GM19455 (cell line): ENCODE data around the gene RNF157.

Experiments used
- ATAC-seq: cut with Tn5 transposase; IDR thresholded peaks from one replicate; pipeline ENCODE4 v1.9.1; 2021; ENCODE audit not compliant: unreplicated experiment

Gene RNF157

DNA sequence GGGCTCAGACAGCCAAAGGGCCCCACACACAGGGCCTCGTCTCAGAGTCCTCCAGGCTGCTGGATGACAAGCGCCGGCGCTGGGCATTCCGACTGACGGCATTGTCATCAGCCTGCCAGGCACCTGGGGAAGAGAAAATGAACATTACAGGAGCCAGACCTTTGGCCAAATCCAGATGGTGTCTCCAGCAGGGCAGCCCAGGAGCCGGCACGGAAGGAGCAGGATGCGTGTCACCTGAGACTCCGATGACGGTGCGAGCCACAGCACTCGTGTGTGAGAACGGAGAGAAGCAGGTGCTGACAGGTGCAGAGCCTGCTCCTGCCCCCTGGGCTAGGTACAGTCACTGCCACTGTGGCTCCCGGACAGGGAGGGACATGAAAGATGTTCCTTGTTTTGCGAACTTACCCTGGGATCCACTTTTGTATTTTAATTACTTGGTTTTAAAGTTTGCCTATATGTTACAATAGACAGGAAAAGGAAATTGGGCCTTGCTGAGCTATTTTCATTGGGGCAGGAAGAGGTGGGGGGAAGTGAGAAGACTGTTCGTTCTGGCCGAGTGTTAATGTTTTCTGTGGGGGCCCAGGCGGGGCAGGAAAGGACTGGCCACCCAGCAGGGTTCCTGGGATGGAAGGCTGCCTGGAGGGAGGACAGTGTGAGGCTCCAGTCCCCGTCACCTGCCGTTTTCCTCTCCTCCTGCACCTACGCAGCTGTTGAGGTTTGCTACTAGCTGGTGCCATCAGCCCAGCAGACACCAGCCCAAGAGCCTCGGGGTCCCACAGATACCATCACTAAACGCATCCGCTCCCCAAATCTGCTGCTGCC, 94.9 kb downstream of the RNF157 start:
- ATAC-seq = no peak

DNA sequence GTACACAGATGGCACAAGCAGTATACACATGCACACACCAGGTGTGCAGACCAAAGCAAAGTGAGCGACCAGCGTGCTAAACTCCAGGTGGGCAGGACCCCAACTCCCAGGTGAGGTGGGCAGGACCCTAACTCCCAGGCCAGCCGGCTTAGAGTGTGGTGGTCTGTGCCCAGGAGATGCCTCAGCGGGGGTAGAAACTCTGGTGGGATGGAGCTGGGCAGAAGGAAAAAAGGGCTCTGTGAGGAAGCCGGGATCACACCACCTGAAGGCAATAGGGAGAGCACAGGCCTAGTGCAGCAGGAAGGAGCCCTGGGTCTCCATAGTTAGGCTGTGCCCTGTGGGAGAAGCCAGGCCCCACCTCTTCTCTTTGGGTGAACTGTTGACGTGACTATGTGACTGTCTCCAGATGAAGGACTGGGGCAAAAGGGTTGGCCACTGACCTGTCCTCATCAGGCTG, 97.7 kb downstream of the RNF157 start:
- no peak for ATAC-seq

DNA sequence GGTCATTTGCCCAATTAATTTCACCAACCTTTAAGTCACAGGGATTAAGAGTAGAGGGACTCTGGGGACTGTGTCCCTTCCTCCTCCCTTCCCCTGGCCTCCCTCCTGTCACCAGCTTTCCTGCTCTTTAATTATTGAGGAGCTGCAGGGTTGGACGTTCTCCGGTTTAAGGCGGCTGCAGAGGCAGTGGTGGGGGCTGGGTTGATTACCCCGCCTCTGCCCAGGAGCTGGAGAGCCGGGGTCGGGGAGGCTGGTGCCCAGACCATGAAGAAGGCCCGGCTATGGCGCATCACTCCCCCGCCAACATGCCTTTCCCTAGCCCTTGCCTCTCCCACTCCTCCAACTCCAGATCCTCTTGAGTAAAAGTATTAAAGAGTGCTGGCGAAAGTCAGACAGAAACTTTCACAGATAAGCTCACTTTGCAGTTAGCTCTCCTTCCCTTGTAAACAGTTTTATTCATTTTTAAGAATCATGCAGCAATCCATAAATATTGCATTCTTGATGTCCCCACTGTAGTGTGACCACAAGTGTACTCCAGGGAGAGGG, 98.2 kb downstream of the RNF157 start:
- no peak for ATAC-seq

DNA sequence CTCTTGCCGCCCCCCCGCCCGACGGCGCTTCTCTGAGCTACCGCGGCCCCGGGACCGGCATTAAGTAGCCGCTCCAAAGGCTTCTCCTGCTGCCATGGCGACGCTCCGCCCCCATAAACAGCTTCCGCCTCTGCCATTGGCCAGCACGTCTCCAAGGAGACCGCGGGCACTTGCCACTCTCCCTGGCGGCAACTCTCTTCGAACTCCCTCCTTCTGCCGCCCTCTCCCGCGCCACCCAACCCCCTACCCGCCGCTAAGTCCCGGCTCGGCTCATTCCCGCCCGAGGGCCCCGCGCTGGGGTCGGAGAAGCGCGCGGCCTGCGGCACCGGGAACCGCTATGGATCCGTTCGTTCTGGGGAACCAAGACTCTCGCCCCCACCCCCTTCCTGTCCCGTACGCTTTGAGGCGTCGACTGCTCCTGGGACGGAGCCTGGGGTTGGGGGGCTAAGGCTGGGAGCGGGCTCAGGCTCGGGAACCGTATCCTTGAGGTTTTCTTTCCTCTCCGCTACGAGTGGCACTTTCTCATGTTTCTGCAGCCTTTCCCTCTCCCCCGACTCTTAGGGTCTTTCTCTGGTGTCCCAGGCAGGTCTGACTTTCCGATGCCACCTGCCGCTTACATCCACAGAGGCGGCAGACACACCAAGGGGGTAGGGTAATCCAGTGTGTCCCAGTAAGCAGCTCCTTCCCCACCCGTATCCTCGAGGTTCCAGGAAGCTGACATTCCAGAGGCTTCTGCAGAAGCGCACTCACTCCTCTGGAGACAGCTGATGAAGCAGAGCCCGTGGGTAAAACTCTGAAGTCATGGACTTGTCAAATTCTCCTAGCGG, 98.9 kb downstream of the RNF157 start, which contains the start of gene FOXJ1:
Gene FOXJ1, minus strand, starts transcription at position 34 of the 827 bp plus-strand sequence. CDS start 850 bp downstream, outside the sequence.
- ATAC-seq = no peak

DNA sequence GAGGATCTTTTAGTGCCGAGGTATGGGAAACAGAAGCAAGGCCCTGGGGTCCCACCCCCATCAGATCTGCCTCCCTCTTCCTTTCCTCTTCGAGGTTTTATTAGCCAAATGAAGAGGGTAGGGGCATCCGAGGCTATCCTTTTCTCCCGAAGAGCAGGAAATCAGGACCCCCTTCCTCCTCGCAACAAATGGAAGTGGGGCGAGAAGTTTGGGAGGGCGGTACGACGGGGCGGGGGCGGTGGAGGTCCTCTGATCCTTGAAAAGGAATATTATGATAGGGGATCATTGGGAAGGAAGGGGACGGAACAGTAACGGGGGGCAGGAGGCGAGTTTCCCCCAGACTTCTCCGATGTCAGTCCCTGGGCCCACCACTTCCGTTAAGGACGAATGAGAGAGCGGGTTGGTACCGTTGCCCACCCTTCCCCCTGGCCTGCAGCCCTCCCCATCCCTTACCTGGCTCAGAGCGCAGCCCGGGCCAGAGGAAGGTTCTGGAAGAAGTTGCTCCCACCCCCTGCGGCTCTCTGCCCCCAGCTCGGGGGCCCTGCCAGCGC, 99.6 kb downstream of the RNF157 start:
- ATAC-seq = no peak

DNA sequence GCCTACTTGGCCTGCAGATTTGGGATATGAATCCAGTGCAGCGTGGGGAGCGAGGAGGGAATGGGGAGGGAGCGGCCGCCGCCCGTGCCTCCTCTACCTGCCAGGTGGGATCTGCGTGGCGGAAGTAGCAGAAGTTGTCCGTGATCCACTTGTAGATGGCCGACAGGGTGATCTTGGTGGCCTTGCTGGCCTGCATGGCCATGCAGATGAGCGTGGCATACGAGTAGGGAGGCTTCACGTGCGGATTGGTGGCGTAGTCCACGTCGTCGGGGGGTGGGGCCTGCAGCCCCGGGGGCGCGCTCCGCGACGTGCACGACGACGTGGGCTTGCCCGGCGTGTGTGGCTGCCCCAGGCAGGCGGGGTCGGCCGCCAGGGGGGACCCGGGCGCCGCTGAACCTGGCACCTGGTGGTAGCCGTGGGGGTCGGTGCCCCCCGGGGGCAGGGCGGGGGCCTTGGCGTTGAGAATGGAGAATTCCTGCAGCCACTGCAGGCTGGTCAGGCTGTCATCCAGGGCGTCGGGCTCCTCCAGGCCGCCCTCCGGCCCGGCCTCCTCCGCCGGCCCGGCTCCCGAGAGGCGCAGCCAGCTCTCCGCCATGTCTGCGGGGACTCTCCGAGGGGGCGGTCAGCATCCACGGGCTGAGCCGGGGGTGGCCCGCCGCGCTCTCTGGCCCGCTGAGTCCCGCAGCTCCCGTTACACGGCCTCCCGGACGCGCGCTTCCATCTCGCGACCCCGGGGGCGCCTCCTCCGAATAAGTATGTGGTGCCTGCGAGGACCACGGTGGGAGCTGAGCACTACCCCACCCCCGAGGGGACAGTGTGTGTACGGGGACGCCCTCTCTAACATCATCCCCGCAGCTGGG, 100.3 kb downstream of the RNF157 start:
- no peak for ATAC-seq

DNA sequence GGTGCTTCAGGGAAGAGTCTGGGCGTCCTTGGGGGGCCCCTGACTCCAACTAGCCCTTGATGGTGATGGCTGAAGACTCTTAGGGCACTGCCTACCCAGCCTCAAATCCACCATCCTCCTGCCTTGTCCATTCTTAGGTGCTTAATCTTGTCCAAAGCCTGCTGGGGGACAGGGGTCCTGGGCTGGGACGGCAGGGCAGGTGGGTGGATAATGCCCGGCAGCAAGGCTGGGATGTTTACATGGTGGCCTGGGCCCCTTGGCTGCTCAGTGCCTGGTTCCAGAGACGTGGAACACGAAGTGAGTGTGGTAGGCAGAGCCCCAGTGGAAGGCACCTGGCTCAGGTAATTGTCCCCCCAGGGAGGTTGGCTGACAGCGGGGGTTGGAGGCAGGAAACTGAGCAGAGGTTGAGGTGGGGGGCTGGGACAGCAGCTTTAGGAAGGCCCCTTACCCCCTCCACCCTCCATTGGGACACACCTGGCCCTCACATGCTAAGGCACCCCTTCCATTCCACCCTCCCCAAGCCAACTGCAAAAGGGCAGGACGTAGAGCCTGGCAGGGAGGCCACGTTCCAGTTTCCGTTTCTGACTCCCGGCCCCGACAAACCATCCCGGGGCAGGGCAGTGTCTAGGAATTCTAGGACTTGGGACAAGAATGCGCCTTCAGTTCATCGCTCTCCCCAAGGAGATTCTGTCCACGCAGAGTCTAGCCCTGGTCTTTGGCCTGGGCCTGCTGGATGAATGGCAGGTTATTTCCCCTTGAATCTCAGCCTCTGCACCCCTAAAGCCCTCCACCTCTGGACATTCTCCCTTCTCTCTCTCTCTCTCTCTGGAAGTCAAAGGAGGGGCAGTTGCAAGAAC, 101.2 kb downstream of the RNF157 start:
- ATAC-seq = no peak

DNA sequence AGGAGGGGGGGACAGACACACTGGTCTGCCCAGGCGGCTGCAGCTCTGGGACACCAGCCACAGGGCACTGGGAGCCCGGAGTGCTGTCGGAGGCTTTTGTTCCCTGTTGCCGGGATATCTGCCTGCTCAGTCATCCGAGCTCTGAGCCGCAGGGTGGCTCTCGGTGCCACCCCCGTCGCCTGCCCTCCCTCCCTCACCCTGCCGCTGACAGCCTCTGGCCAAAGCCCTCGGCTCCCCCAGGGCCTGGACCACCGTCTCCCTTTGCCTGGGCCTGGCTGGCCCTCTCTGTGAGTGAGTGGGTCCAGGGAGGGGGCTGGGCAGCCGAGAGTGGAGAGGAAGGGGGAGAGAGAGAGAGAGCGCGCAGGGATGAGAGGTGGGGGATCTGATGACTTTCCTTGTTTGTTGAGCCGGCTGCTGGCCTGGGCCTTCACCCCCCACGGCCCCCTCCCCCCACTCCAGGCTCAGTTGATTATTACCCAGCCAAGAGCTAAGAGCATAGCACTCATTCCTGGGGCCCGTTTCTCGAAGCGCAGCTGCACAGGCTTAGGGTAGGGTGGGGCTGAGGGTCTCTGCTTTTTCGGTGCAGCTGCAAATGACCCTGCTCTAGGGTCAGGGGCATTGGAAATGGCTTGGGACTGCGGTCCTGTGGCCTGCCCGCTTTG, 101.9 kb downstream of the RNF157 start:
- no peak for ATAC-seq

DNA sequence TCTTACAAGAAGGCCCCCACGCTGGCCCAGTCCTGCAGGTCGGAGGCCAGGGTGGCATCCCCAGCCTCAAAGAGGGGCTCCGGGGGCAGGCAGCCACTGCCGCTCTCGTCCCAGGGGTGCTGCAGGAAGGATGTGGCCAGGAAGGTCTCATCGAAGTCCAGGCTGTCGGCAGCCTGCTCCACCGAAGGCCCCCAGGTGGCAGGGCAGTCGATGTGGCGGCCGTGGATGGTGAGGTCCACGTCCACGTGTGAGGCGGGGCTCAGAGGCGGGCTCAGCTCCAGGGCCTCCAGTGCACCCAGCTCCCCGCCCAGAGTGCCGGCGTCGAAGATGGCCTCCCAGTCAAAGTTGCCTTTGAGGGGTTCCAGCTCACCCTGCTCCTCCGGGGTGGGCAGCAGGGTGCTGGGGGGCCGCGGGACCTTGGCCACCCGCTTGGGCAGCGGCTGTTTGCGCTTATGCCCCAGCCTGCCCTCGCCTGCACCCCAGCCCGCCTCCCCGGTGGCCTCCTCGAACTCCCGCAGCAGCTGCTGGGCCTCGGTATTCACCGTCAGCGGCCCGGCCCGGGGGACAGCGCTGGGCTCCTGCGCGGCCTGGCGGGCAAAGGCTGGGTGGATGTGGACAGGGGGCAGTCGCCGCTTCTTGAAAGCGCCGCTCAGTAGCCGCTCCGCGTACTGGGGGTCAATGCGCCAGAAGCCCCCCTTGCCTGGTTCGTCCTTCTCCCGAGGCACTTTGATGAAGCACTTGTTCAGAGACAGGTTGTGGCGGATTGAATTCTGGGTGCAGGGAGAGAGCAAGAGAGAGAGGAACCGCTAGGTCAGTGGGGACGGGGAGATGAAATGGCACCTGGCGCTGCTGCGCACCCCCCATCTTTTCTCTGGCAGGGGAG, 102.7 kb downstream of the RNF157 start:
- no peak for ATAC-seq

DNA sequence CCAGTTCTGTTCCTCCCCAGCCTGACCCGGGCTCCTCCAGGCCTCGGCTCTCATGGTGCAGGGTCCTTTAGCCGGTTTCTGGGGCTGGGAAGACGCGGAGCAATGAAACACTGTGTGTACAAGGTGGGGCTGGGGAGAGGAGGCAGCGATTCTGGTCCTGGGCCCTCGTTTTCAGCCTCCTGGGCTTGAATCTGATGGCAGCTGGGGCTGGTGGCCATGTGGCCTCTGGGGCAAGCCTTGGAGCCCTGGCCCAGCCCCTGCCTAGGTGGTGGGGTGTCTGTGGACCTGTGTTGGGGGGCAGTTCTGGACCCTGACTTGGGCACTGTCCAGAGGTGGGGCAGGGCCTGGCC, 103.3 kb downstream of the RNF157 start:
- ATAC-seq = no peak

DNA sequence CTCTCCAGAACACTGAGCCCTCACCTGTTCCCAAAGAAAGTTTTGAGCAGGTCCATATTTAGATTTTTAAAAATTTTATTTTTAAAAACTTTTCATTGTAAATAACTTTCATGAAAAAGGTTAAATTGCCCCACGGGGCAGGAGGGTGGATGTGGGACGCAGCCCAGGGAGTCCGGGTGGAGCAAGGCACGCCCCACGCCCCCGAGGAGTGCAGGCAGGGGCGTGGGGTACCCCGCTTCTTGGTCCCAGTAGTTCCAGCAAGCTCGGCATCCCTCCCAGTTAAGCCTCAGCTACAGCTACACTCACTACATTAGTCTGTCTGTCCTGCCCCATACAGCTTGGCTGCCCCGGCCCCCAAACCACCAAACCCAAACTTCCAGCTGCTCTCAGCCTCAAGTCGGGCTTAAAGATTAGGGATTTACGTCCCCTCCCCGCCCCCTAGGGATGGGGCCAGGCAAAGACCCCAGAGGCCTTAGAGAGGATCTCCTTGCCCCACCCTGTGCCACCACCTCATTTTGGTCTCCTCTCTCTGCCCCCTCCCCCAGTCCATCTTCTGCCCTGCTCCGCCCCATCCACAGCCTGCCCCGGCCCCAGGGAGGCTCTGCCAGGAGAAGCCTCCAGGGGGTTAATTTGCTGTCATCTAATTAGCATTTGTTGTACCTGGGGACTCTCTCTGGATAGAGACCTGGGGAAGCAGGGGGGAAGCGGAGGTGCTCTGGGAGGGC, 103.9 kb downstream of the RNF157 start:
- no peak for ATAC-seq

DNA sequence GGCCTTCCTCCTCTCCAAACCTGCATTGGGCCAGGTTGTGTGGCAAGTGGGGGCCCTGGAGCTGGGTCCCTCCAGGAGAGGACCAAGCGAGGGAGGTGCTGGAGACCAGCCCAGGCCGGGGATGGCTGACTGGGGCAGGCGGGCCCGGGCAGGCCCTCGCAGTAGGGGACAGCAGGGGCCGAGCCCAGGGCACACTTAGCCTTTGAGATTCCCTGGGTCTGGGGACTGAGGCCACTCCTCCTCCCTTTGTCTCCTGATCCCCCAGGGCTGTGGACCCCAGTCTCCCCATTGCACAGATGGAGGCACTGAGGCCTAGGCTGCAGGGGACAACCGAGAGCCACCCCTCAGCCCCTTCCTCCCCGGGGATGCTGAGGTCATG, 104.5 kb downstream of the RNF157 start:
- no peak for ATAC-seq

DNA sequence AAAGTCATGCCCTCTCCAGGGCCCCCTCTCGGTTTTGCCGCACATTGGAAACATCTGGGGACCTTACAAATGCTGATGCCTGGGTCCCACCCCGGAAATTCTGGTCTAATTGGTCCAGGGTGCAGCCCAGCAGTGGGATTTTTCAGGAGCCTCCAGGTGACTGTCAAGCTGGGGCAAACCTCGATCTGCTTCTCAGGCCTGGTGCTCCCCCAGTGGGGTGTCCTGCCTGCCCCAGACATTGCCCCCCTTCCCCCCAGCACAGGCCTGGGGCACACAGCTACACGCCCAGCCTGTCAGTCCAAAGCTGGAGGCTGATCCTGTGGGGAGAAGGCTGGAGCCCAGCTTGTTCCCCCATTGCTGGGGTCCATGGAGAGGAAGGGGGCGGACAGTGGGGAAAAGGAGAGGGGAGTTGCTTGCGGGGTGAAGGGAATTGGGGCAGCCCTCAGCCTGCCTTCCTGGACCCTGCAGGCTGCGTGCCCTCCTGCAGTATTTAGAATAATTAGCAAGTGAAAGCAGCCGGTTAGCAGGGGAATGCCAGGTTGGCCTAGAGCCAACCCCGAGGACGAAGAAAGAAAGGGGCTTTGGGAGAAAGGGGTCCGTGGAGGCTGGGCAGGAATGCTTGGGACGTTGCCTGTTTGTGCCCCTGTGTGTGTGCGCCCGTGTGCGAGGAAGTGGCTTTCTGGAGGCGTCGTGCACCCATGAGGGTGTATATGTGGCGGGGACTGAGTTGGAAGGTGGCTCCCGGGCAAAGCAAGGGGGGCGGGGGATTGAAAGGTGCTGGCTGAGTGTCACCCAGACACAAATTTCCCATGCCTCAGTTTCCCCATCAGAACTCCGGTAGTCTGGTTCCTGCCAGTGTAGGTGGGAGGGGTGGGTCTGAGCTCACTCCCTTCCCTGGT, 105.1 kb downstream of the RNF157 start:
- no peak for ATAC-seq

DNA sequence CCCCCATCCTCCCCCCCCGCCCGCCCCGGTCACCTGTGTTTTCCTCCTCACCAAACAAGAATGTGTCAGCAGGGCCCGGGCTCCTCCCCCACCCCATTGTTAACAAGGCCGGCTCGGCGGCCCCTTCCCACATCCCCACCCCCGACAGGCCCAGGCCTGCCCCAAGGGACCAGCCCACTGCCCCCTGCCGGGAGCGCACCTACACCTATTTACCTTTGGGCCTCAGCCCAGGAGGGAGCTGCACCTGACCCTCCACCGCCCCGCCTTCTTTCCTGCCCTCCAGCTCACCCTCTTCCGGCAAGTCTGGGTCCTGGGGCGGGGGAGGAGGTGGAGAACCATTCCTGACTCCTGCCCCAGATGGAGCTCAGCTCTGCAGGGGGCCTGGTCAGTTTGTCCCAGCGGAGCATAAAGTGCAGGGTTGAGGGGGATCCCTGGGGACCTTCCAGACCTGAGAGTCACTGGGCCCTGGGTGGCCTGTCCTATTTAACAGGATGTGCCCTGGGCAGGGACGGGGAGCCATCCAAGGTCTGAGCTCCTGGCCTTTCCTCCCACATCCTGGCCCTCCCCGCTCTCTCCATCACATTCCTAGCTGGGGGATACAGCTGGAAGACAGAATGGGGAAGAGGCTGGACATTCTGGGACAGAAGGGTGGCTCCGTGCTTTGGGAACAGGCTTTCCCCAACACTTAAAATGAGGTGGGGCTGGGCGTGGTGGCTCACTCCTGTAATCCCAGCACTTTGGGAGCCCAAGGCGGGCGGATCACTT, 107.5 kb downstream of the RNF157 start:
- no peak for ATAC-seq

DNA sequence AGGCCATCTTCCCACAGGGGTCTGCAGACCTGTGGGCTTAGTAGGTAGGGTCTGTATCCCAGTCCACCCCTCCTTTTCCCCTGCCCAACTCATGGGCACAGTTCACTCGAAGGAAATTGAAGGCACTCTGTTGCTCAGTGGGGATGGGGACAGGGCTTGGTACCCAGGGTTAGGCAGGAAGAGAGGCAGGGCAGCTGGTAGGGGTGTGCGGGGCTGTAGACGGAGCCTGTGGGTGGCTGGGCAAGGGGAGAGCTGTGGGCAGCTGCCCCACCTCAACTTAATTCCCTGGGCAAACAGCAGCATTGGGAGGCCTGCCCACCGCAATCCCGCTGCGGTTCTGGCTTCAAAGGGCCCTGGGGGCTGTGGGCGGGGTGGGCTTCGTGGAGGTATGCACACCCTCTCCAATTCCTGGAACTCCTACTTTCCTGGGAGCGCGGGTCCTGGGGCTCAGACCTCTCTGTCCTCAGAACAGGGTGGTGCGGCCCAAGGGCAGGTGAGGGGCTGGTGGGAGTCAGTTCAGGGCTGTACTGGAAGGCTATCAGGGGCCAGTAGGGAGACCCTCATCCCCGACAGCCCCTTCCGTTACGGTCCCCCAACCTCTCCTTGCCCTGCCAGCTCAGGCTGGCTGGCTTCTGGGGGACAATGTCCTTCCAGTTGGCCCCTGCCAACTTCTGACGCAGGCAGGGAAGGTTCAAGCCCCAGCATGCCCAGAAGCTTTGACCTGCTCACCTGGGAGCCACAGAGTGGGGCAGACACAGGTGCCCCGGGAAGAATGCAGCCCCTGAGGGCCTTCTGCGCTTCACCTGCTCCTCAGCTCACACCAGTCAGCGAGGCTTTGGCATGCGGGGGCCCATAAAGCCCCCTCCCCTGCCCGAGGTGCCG, 108.4 kb downstream of the RNF157 start:
- ATAC-seq = no peak
